Neural progenitor cell (in vitro differentiated cells): ENCODE results near the gene AMTN.

ENCODE experiments used
- EZH2 ChIP-seq: fragments of 200-600 bp; sonication (generic); IDR thresholded peaks from 2 replicates; pipeline ENCODE4 v1.6.1; 2017; ENCODE audit warnings: antibody characterized with exemption, mild to moderate bottlenecking, moderate library complexity
- EZH2phosphoT487 ChIP-seq: fragments of 200-600 bp; sonication (generic); IDR thresholded peaks from 2 replicates; pipeline ENCODE4 v1.6.1; 2017; ENCODE audit warnings: antibody characterized with exemption
- TF ChIP-seq, protein P1 (sequence below): fragments of 200-600 bp; sonication (generic); IDR thresholded peaks from 2 replicates; pipeline ENCODE4 v1.5.1; 2017; ENCODE audit warnings: antibody characterized with exemption, mild to moderate bottlenecking

DNA sequence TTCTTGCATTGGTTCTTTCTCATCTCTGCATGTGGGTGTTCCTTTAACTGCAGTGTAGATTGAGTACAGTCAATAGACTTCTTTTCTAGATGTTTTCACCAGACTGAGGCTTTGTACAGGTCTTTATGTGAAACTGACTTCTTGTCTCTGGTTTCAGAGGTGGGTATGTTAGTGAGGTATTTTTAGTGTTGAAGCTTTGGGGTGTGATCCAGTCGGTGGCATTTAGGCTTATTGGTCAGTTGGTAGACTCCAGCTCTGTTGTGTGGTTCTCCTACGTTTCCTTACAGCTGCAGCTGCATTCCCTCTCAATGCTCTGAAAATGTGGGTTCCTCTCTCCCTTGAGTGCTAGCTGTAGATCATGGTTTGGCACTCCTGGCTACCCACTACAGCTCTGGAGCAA, 52.4 kb downstream of the AMTN start:
- TF ChIP-seq, protein P1, sequence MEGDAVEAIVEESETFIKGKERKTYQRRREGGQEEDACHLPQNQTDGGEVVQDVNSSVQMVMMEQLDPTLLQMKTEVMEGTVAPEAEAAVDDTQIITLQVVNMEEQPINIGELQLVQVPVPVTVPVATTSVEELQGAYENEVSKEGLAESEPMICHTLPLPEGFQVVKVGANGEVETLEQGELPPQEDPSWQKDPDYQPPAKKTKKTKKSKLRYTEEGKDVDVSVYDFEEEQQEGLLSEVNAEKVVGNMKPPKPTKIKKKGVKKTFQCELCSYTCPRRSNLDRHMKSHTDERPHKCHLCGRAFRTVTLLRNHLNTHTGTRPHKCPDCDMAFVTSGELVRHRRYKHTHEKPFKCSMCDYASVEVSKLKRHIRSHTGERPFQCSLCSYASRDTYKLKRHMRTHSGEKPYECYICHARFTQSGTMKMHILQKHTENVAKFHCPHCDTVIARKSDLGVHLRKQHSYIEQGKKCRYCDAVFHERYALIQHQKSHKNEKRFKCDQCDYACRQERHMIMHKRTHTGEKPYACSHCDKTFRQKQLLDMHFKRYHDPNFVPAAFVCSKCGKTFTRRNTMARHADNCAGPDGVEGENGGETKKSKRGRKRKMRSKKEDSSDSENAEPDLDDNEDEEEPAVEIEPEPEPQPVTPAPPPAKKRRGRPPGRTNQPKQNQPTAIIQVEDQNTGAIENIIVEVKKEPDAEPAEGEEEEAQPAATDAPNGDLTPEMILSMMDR, result no peak
- TF ChIP-seq EZH2 (no peak), EZH2phosphoT487 (no peak)
